ENCODE measurements around the gene C16orf95.

C16orf95 gene

DNA sequence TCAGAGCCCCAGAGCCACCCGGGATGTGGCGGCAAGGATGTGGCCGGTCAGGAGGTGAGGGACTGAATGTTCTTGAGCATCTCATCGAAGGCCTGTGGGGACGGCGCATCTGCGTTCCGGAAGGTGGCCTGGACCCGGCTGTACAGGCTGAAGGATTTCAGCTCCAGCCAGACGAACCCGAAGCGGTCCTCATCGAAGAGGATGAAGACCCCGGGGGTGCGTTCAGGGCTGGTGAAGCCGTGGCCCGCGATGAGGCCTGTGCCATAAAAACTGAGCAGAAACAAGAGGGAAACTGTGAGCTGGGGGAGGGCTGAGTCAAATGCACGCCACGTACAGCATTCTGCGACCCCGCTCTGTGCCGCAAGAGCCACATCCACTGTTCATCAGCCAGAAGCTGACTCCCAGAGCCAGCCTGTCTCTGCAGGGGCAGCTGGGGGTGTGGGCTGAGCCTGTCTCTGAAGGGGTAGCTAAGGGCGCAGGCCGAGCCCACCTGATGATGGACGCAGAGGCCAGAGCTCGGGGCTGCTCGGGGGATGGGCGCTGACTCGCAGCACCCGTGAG lies 14.1 kb upstream of the C16orf95 start:
- no peak for DNase-seq (ENCODE audit: low read depth)

- DNase-seq (ENCODE audit: low read depth) = no peak
Observed at GRCh38 chr16:87330646-87331045, 13.5 kb upstream of the C16orf95 start.

DNA sequence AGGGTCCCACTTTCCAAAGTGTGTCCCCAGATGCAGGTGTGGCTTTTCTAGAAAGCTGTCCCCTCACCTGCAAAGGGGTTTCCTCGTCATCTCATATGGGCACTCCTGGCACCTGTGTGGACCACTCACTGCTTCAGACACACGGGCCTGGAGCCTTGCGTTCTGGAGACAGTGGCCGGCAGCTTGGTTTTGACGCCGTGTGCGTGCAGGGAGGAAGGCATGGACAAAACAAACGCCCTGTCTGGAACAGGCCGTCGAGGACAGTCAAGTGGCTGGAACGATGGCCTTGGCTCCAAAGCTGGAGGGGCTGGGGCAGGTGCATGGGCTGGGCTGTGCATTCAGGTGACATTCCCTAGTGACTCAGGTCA lies 13.0 kb upstream of the C16orf95 start:
- no peak for DNase-seq (ENCODE audit: low read depth)

- no peak for DNase-seq (ENCODE audit: low read depth)
Observed at GRCh38 chr16:87329436-87330256, 12.5 kb upstream of the C16orf95 start.

DNA sequence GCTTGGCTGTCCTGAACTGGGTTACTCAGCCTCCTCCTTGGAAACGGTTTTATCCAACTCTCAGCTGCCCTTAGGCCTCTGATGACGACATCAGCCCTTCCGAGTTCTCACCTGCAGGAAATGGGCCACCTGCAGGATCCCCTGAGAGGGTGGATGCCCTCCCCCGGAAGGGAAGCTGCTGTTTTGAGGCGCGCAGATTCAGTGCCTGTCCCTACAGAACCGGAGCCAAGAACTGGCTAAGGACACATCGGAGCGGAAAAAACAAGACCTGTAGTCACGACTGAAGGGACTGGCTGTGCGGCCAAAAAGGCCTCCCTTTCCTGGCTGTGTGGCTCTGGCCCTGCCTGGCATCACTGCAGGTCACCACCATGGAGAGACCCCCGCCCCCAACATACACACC lies 11.7 kb upstream of the C16orf95 start:
- no peak for DNase-seq (ENCODE audit: low read depth)

DNA sequence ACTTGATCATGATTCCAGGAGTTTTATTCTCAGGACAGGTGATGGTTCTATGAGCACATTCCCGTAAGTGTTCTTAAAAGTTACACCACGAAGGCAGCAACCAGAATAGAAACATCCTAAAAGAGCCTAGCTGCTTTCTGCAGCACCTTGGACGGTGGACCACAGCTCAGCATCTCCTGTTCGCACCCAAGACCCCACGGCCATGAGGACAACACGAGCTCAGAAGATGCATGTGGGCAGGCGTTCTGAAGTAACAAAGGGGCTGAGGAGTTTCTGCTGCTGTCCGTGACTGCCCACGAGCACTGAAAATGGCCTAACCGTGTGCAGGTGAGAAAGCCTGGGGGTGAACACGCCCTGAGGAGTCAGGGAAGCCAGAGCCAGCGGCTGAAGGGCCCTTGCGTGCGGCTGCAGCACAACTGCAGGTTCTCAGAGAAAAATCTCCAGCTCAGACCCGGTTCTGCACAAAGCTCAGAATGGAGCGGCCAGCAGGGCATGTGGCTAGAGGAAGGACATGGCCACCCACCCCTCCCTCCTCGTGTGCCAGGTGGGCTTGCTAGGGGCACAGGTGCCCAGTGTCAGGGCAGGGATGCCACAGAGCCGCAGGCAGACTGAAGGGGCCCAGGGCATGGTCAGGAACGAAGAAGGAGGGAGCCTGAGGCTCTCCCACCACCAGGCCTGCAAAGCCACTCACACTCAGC lies 10.8 kb upstream of the C16orf95 start:
- DNase-seq (ENCODE audit: low read depth) = no peak

DNA sequence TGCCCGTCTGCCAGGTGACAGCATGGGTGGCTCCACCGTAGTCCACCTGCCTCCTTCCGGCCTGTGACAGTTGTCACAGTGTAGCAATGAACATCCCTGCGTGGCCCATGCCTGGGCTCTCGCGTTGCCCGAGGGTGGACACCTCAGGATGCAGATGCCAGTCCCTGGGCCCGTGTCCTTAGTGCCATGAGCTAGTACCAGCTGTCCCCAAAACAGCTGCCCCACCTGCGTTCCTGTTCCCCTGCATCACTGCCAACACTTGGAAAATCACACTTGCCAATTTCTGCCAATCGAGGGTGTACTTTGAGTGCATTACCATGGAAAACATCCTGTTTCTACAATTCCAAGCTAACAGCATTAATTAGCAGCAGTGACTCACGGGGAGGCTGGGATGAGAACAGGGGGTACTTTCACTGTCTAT lies 9.0 kb upstream of the C16orf95 start:
- no peak for DNase-seq (ENCODE audit: low read depth)

DNA sequence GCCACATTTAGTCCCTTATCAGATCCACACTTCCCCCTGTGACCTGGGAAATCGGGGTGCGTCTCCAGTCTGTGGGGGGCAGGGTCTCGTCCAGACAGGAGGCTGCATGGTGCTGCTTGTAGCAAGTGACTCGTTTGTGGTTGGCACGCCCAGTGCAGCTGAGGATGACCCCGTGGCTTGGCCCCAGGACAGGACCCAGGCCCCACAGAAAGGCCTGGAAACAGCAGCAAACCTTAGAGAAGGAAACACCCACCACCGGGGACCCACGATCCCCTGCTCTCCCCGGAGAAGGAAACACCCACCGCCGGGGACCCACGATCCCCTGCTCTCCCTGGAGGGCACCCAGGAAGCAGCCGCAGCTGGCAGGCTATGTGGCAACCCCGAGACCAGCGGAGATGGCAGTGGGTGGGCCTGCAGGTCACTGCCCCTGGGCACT lies 8.2 kb upstream of the C16orf95 start:
- DNase-seq (ENCODE audit: low read depth) = peak; percentile 14

DNA sequence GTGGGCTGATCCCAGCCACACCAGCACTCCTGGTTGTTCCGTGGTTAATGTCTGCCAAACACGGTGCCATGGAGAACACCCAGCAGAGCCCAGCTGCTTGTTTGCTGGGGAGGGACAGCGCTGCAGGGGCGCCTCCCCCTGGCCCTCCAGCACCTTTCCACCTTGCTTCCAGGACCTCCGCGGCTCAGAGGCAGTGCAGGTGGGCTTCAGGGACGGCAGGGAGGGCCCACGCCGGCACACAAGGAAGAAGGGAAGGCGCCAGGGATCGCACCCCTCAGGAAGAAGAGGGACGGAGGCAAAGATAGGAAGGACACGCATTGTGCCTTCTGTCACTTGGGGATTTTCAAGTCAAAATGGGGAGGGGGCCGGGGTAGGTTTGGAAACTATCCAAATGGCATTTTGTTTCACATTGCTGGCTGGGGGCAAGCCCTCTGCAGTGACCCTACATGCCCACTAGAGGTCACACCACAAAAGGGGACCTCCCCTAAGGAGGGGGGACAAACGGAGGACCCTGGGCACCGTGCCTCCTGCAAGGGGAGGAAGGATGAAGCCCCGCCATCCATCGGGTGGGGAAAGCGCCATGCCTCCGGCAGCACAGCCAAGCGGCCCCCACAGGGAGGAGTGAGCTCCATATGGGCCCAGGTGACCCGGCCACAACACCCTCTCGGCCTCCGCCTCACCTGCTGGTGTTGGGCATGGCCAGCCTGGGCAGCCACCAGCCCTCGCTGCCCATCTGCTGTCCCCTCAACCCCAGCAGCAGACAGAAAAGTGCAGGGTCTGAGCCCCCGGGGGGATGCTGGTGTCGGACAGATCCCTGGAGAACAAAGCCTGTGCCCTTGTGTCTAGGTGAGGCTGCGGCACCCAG lies 7.5 kb upstream of the C16orf95 start:
- peak; percentile 50 for DNase-seq (ENCODE audit: low read depth)

GRCh38 chr16:87323727-87324410 lies 6.7 kb upstream of the C16orf95 start:
- no peak for DNase-seq (ENCODE audit: low read depth)

GRCh38 chr16:87322833-87323726 lies 5.9 kb upstream of the C16orf95 start:
- no peak for DNase-seq (ENCODE audit: low read depth)

- no peak for DNase-seq (ENCODE audit: low read depth)
Observed at GRCh38 chr16:87322360-87322759, 5.2 kb upstream of the C16orf95 start.

DNA sequence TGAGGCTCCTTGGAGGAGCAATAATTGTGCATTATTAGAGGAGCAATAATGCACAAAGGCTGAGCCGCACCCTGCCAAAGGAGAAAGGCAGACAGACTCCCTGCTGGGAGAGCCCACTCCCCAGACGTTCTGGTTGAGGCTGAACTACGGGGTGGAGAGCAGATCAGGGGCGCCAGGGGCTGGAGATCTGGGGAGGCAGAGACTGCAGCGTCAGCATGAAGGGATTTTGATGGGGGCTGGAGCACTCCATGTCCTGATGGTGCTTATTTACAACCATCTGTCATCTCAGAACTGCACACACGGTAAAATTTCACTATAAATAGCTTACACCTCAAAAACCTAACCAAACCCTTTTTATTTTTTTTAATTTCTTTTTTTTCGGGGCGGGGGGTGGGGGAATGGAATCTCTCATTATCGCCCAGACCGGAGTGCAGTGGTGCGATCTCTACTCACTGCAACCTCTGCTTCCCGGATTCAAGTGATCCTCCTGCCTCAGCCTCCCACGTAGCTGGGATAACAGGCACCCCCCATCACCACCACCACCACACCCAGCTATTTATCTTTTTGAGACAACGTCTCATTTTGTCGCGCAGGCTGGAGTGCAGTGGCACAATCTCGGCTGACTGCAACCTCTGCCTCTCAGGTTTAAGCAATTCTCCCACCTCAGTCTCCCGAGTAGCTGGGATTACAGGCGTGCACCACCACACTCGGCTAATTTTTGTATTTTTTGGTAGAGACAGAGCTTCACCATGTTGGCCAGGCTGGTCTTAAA lies 4.3 kb upstream of the C16orf95 start:
- no peak for DNase-seq (ENCODE audit: low read depth)

GRCh38 chr16:87320510-87321227 lies 3.5 kb upstream of the C16orf95 start:
- DNase-seq (ENCODE audit: low read depth) = no peak

DNA sequence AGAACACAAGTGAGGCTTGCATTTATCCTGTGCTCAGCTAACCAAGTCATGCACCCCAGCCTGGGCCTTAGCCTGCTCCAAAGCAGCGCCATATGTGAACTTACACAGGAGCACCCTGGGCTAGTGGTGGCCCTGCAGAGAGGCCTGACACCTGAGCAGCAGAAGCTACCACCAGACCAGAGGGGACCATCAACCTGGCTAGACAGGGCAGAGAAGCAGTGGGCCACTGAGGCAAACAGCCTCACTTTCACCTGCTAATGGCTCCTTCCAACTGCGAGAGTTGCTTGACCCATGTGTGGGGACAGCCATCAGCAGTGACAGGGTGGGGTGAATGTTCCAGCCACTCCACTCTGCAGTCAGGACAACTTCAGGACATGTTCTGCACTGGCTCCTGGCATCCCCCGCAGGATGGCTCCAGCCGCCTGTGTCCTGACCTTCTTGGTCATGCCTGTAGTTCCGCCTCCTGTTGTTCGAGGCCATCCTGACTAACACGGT lies 2.9 kb upstream of the C16orf95 start:
- DNase-seq (ENCODE audit: low read depth) = no peak

- DNase-seq (ENCODE audit: low read depth) = no peak
Observed at GRCh38 chr16:87319011-87319410, 1.8 kb upstream of the C16orf95 start.

DNA sequence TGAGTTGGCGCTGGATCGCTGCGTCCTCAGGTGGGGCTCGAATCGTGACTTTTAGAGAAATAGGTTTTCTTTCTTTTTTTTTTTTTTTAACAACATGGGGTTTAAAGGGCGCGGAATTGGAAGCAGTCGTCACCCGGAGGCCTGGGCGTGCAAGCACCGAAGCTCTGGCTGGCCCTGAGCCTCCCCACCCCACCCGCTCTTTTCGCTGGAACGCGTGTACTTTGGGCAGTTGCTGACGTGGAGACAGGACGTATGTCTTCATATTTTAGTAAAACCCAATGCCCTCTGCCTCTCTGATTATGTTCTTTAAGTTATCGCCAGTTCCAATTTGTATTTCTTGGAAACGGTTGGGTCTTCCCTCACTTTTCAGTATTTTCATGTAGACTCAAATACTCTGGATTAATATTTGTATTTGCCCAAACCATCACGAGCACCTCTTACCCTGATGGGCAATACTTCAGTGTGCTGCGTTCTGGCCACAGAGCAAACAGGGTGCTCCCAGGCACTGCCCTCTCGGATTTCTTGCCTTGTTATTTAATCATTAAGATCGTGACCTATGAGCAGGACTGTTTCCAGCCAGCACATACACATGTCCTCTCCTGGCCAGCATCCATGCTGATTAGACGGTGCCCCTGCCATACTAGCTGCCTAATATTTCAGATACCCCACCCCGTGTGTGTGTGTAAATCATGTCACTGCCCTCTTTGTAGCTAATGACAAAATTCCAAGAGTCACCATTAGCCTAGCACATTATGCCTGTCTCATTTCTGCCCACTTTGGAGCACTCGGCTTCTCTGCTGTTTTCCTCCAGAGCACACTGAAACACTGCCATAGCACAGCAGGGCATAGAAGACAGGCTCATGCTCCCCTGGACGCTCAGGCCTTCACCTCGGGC lies 805 bp upstream of the C16orf95 start:
- peak; percentile 70 for DNase-seq (ENCODE audit: low read depth)

GRCh38 chr16:87316450-87316922 lies 706 bp downstream of the C16orf95 start:
- no peak for DNase-seq (ENCODE audit: low read depth)
